GM19328 (cell line): Measurements from ENCODE around the gene PYGB.

Experiments used
- ATAC-seq: cut with Tn5 transposase; IDR thresholded peaks from one replicate; pipeline ENCODE4 v1.9.1; 2021; ENCODE audit warnings: mild to moderate bottlenecking, moderate library complexity; ENCODE audit not compliant: unreplicated experiment

Gene PYGB

GRCh38 chr20:25247956-25248785 is at the start of gene PYGB:
TSS of gene PYGB (plus strand) at chr20:25248085. CDS start at chr20:25248179, 94 bp downstream.
- peak; percentile 58 for ATAC-seq

GRCh38 chr20:25198663-25199383 is 49.1 kb upstream of the PYGB start:
- ATAC-seq, result no peak

- ATAC-seq, result no peak
These were observed 48.2 kb upstream of the PYGB start for GRCh38 chr20:25199473-25200260.

- ATAC-seq, result no peak
These were observed 44.8 kb upstream of the PYGB start for GRCh38 chr20:25203089-25203488.

- no peak for ATAC-seq
These were observed 44.0 kb upstream of the PYGB start for GRCh38 chr20:25203871-25204320.

- ATAC-seq, result no peak
These were observed 43.2 kb upstream of the PYGB start for GRCh38 chr20:25204550-25205276.

GRCh38 chr20:25205277-25206062 is 42.4 kb upstream of the PYGB start:
- ATAC-seq, result no peak

GRCh38 chr20:25206063-25206403 is 41.9 kb upstream of the PYGB start:
- ATAC-seq, result no peak

GRCh38 chr20:25206548-25206947 is 41.3 kb upstream of the PYGB start:
- ATAC-seq, result no peak

- ATAC-seq, result no peak
These were observed 40.5 kb upstream of the PYGB start for GRCh38 chr20:25207149-25207959.

- ATAC-seq, result no peak
These were observed 39.8 kb upstream of the PYGB start for GRCh38 chr20:25207960-25208534.

- no peak for ATAC-seq
These were observed 38.5 kb upstream of the PYGB start for GRCh38 chr20:25209400-25209799.

- ATAC-seq, result no peak
These were observed 38.0 kb upstream of the PYGB start for GRCh38 chr20:25209911-25210310.

GRCh38 chr20:25211273-25211672 is 36.6 kb upstream of the PYGB start:
- ATAC-seq, result no peak

- ATAC-seq, result no peak
These were observed 35.6 kb upstream of the PYGB start for GRCh38 chr20:25212242-25212641.

GRCh38 chr20:25213566-25214425 is 34.1 kb upstream of the PYGB start:
- no peak for ATAC-seq

GRCh38 chr20:25214426-25214790 is 33.5 kb upstream of the PYGB start:
- ATAC-seq, result no peak

- no peak for ATAC-seq
These were observed 33.1 kb upstream of the PYGB start for GRCh38 chr20:25214819-25215218.
